ENCODE measurements around the gene KLK11.

Gene KLK11

GRCh38 chr19:51029718-51030117 is 3.3 kb upstream of the KLK11 start:
- DNase-seq (ENCODE audit: low read depth in 3 of 3): no peak

GRCh38 chr19:51027873-51028272 is 1.5 kb upstream of the KLK11 start:
- DNase-seq (ENCODE audit: low read depth in 3 of 3): no peak

- DNase-seq (ENCODE audit: low read depth in 3 of 3): no peak
Observed at GRCh38 chr19:51027126-51027806, 850 bp upstream of the KLK11 start.

GRCh38 chr19:51025809-51026553 is 435 bp downstream of the KLK11 start:
- no peak for DNase-seq (ENCODE audit: low read depth in 3 of 3)

- no peak for DNase-seq (ENCODE audit: low read depth in 3 of 3)
Observed at GRCh38 chr19:51025401-51025800, 1.0 kb downstream of the KLK11 start.

- no peak for DNase-seq (ENCODE audit: low read depth in 3 of 3)
Observed at GRCh38 chr19:51024924-51025323, 1.5 kb downstream of the KLK11 start.

DNA sequence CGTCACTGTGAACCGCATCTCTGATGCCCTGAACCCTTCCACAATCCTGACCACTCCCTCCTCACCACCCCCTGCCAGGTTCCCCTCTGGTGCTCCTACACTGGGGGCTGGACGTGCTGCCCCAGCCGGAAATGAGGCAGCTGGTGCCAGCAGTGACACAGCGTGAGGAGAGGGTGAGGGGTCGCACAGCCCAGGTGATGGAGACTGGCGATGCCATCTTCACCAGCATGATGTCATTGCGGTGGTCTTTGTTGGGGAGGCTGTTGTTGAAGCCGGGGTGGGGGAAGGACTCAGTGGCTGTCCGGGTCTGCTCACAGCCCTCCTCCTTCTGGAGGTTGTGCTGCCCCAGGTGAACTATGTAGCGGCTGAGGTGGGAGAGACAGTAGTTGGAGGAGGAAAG is 2.5 kb downstream of the KLK11 start:
- DNase-seq (ENCODE audit: low read depth in 3 of 3): no peak

GRCh38 chr19:51022526-51022925 is 3.9 kb downstream of the KLK11 start:
- no peak for DNase-seq (ENCODE audit: low read depth in 3 of 3)

GRCh38 chr19:51020988-51021651 is 5.3 kb downstream of the KLK11 start:
- no peak for DNase-seq (ENCODE audit: low read depth in 3 of 3)

GRCh38 chr19:51019544-51019925 is 6.9 kb downstream of the KLK11 start, which contains the start of gene KLK10:
TSS of gene KLK10 (minus strand) at chr19:51019709. CDS start at chr19:51019130, 579 bp downstream.
- DNase-seq (ENCODE audit: low read depth in 3 of 3): no peak

DNA sequence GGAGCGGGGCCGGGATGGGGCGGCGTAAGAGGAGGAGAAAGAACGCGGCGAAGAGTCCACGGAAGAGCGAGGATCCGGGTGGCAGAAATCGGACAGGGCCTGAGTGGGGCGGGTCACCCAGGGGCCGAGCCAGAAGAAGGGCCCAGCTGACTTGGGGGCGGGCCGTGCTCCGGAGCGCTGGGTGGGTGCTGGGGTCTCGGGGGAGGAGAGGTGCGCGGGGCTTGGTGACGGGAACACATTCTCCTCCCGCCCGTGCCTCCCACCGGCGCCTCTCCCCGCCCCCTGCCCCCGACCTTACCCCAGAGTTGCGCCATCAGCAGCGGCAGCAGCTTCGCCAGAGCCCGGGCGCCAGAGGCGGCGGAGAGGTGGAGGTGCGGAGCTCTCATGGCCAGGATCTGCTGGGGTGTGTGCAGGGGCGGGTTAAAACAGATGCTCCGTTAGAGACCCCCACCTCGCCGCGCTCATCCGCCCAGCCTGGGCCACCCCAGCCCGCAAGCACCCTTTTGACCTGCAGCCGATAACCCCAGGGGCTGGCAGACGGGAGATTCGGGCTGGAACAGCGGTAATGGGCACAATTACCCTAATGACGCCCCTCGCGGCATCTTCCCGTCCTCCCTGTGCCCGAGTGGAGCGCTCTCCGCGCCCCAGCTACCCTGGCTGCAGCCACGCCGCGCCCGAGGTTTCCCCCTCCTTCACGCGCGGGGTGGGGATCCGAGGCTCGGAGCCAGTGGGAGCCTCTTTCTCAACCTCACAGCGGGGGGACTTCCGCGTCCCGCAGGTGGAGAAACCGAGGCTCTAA is 7.5 kb downstream of the KLK11 start:
- DNase-seq (ENCODE audit: low read depth in 3 of 3): no peak

DNA sequence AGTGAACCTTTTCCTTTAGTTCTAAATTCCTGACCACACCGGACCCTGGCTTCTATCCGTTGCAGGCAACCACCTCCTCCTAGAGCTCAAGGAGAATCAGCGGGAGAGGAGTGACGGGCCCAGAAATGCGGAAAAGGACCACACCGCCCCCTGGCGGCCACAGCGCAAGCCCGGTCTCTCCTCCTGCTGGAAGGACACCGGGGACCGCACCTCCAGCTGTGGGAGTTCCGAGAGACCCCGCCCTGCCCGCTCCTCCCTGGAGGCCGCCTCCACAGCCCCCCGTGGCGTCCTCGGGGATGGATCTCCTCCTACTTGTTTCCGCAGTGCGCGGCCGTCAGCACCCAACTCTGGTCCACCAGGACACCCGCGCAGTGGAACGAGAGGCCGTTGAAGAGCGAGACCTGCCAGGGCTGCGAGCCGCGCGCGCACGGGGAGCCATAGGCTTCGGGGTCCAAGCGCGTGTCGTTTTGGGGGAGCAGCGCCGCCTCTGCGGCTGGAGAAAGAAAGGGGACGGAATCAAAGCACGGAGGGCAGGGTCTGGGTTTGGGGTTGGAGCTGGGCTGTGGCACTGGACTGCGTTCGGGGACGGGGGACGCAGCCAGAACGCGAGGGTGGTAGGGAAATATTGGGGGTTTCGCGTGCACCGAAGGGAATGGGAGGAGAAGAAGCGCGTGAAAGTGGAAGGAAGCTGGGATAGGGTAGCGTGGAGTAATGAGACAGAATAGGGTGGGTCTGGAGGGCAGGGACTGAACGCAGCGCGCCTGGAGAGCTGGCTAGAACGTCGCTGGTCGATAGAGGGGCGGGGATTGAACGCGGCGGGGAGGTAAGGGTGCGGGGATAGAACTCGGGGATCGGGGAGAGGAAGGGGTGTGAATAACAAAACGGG is 9.4 kb downstream of the KLK11 start:
- peak in 2 of 3 experiments; percentile 41 to 42 for DNase-seq (ENCODE audit: low read depth in 3 of 3)

GRCh38 chr19:51015691-51016267 is 10.6 kb downstream of the KLK11 start:
- no peak for DNase-seq (ENCODE audit: low read depth in 3 of 3)

DNA sequence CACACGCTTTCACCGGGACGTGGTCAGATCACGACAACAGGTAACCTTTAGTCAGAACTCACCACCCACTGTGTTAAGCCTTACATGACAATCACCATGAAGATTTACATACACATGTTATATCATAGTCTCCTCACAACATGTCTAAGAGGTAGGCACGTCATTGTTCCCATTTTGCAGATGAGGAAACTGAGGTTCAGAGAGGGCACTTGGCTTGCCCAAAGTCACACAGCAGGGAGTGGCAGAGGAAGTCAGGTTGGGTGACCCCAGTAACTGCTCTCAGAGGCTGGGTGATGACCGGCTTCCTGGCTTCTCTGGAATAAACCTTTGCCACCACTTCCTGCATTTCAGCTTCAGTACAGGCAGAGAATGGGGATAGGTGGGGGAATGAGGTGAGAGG is 12.2 kb downstream of the KLK11 start:
- no peak for DNase-seq (ENCODE audit: low read depth in 3 of 3)

- DNase-seq (ENCODE audit: low read depth in 3 of 3): no peak
Observed at GRCh38 chr19:51012661-51013190, 13.7 kb downstream of the KLK11 start.

GRCh38 chr19:51010066-51010795 is 16.2 kb downstream of the KLK11 start:
- DNase-seq (ENCODE audit: low read depth in 3 of 3): no peak

DNA sequence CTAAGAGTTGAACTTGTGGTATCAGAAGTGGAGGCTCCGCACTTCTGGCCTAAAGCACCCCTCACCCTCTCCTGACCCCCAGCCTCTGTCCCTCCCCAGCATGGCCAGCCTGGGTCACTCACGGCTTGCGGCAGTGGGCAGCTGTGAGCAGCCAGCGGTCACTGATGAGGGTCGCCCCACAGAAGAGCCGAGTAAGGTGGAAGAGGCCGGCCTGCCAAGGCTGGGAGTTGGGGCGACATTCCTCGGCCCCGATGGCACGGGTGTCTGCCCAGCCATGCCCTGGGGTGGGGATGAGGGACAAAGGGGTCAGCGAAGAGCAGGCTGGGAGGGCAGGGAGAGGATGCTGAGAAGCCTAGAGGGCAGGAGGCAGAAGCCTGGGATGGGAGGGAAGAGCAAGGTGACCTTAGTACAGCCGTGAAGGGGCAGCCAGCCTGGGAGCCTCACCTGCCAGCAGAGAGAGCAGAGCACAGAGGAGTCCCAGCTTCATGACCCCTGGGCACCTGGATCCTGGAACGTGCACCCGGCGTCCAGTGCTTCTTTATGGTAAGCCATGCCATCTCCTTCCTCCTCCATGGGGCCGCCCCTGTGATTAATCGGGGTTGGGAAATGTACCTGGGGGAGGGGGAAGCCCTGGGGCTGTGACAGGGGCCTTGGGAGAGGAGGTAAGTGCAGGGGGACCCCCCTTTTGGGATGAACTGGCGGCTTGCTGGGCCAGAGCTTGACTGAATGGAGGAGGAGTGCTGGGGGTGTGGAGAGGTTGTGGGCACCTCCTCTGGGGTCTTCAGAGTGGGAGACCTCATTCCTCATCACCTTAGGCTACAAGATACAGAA is 17.1 kb downstream of the KLK11 start:
- DNase-seq (ENCODE audit: low read depth in 3 of 3): no peak

GRCh38 chr19:51007488-51007887 is 18.9 kb downstream of the KLK11 start:
- DNase-seq (ENCODE audit: low read depth in 3 of 3): no peak

GRCh38 chr19:51006406-51006805 is 20.0 kb downstream of the KLK11 start:
- DNase-seq (ENCODE audit: low read depth in 3 of 3): no peak

All from stimulated activated CD4-positive, alpha-beta T cell treated with anti-CD3 and anti-CD28 coated beads, TNF-alpha, amount 100 ng/mL, for 4 hours (primary cell).